GM12864 (cell line): ENCODE results near the gene FOXP4.

Experiments used
- DNase-seq: peaks from one replicate; pipeline ENCODE4 v3.0.0-alpha.2; 2011; ENCODE audit warnings: low read depth
- H3K4me3 ChIP-seq: 2 replicates; pipeline ENCODE4 v1.5.1; 2011; ENCODE audit warnings: mild to moderate bottlenecking, low read depth, low read length, control low read depth
- TF ChIP-seq, protein P1 (sequence below): IDR thresholded peaks from 2 replicates; pipeline ENCODE4 v1.5.1; 2011; ENCODE audit warnings: low read depth, mild to moderate bottlenecking, moderate library complexity, low read length, control low read depth, inconsistent platforms; ENCODE audit errors: missing control alignments

FOXP4 gene

DNA sequence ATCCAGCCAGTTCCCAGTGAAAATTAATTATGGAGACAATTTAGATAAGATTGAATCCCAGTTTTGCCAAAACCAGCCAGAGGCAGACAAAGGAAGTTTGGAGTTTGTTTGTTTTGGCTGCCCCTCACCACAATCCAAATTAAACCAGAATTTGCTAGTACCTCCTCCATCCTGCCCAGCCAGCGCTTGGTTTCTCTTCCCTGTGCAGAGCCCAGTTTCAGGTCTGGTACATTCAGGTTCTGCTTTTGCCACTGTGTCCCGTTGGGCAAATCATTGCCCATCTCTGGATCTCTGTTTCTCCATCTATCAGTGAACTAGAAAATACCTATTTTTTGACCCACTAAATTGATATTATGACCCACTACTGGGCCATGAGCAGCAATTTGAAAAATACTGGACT lies 26.4 kb downstream of the FOXP4 start:
- no peak for DNase-seq

DNA sequence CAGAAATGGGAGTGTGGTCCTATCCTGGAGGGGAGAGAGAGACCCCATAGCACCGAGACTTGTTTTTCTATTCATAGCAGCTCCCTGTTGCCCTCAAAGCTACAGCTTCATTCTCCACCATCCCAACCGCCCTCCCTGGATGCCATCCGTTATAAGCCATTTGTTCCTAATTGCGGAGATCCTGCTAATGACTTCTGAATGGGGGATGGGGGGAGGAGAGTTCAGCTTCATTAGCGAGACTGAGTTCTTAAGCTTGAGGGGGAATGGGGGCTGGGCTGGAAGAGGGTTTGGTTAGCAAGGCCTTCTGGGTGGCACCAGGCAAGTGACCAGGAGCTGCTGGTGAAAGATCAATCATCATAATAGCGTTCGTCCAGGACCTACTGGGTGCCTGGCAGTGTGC lies 27.1 kb downstream of the FOXP4 start:
- no peak overlapping the region for H3K4me3 ChIP-seq
- TF ChIP-seq, protein P1, sequence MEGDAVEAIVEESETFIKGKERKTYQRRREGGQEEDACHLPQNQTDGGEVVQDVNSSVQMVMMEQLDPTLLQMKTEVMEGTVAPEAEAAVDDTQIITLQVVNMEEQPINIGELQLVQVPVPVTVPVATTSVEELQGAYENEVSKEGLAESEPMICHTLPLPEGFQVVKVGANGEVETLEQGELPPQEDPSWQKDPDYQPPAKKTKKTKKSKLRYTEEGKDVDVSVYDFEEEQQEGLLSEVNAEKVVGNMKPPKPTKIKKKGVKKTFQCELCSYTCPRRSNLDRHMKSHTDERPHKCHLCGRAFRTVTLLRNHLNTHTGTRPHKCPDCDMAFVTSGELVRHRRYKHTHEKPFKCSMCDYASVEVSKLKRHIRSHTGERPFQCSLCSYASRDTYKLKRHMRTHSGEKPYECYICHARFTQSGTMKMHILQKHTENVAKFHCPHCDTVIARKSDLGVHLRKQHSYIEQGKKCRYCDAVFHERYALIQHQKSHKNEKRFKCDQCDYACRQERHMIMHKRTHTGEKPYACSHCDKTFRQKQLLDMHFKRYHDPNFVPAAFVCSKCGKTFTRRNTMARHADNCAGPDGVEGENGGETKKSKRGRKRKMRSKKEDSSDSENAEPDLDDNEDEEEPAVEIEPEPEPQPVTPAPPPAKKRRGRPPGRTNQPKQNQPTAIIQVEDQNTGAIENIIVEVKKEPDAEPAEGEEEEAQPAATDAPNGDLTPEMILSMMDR = no peak
- DNase-seq = no peak

More for the DNA sequence above, 26.4 kb downstream of the FOXP4 start:
- H3K4me3 ChIP-seq = no peak overlapping the region
- TF ChIP-seq, protein P1 = no peak

DNA sequence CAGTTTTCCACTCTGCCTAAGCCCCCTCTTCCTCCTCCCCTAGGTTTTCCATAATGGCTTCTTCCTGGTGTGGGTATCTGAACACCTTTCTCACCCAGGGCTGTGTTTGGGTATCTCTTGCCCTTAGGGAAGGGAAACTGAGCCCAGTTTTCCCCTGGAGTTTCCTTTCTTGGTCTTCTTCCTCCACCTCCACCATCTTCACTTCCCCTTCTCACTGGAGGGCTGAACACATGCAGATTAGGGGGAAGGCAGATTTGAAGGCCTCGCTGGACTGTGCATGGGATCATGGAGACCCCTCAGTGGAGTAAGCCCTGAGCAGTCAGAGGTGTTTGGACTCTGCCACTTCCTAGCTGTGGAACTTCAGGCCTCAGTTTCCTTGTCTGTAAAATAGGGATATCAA lies 27.8 kb downstream of the FOXP4 start:
- no peak overlapping the region for H3K4me3 ChIP-seq
- TF ChIP-seq, protein P1 = no peak
- DNase-seq = no peak

GRCh38 chr6:41575598-41575997 lies 29.4 kb downstream of the FOXP4 start:
- TF ChIP-seq, protein P1 = no peak
- no peak for DNase-seq
- no peak overlapping the region for H3K4me3 ChIP-seq

DNA sequence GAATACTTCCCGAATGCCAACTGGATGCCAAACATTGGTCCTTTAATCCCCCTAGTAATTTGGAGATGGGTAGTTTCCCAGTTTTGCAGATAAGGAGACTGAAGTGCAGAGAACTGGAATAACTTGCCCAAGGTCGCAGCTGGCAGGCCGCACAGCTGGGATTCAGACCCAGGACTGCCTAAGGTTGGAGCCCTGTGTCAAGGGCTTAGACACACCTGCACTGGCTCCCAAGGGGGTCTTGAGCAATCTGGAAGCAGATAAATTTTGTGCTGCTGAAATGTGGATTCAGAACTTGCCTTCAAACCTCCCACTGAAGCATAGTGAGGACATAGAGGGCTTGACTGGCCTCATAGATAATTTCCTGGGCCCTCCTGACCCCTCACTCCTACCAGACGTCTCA lies 30.5 kb downstream of the FOXP4 start:
- DNase-seq = no peak
- TF ChIP-seq, protein P1 = no peak
- no peak overlapping the region for H3K4me3 ChIP-seq

DNA sequence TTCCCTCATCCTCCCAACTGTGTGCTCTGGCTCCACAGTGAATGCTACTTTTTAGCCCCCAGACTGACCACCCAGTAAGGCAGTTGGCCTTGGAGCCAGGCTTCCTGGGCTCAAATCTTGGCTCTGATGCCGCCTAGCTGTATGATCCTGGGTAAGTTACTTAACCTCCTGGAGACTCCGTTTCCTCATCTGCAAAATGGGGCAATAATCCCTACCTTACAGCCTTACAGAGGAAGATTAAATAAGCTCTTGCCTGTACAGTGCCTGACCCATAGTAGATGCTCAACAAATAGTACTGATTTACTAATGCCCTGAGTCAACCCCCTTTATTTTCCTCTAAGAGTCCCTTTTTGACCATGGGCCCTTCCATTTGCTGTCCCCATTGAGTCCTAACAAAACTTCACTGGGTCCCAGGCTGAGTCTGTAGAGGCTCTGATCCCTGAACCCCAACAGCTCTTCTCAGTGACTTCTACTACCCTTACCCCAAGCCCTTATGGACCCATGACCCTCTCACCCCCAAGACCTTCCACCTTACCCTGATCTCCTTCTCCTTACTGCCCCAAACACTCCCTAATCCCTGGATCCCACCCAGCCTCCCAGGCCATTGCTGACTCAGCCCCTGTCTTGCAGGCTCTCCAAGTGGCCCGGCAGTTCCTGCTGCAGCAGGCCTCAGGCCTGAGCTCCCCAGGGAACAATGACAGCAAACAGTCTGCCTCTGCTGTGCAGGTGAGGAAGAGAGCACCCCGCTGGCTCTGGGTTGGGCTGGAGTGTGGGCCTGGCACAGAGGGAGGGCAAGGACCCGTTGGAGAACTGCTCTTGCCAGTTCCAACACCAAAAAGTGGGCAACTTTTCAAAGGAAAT lies 31.4 kb downstream of the FOXP4 start:
- no peak for DNase-seq
- TF ChIP-seq, protein P1 = no peak
- no peak overlapping the region for H3K4me3 ChIP-seq
